Peyer's patch (tissue), 4 donors: ENCODE data around the gene EXOC4. TPM values are rescaled to one million over a fixed set of nuclear protein-coding genes. Genes with fewer than 3 reads are reported as not detected.

Experiments used
- DNase-seq, 3 donors: peaks; one replicate each; pipeline ENCODE4 v3.0.0-alpha.2; 2017 to 2019
- H3K27ac ChIP-seq, 4 donors: fragments of 200-600 bp; sonication (generic); one replicate each; pipeline ENCODE4 v1.5.1; 2016 to 2019
- H3K27me3 ChIP-seq, 2 donors: fragments of 200-600 bp; sonication (generic); one replicate each; pipeline ENCODE4 v1.5.1; 2019
- H3K36me3 ChIP-seq, 3 donors: fragments of 200-600 bp; sonication (generic); one replicate each; pipeline ENCODE4 v1.5.1; 2016 to 2019
- H3K4me1 ChIP-seq, 4 donors: fragments of 200-600 bp; sonication (generic); one replicate each; pipeline ENCODE4 v1.5.1; 2016 to 2019
- H3K4me3 ChIP-seq, 4 donors: fragments of 200-600 bp; sonication (generic); 1 replicate in 3 of 4; 2 replicates in 1 of 4; pipeline ENCODE4 v1.5.1; 2016 to 2019; ENCODE audit warnings: mild to moderate bottlenecking in 1 of 4
- H3K9me3 ChIP-seq, 4 donors: fragments of 200-600 bp; sonication (generic); one replicate each; pipeline ENCODE4 v1.5.1; 2016 to 2019; ENCODE audit warnings: mild to moderate bottlenecking in 1 of 4
- CTCF ChIP-seq, 6 experiments: fragments of 450-650 bp in 4 of 6; fragments of 200-600 bp in 2 of 6; sonication (generic) in 1 of 6; IDR thresholded peaks; one replicate each; pipeline ENCODE4 v1.5.1; 2017 to 2019; ENCODE audit warnings: antibody characterized with exemption in 6 of 6, mild to moderate bottlenecking in 3 of 6, moderate library complexity in 1 of 6
- POLR2A ChIP-seq, 2 donors: fragments of 450-650 bp; IDR thresholded peaks; one replicate each; pipeline ENCODE4 v1.5.1; 2017; ENCODE audit warnings: antibody characterized with exemption in 2 of 2, mild to moderate bottlenecking in 2 of 2, moderate library complexity in 2 of 2
- total RNA-seq, 4 donors: library from RNA; depleted of rRNA; stranded (reverse); fragments of >200 nt; gene quantifications; one replicate each; pipeline ENCODE4 v1.1.0, GENCODE V29; 2016

Gene EXOC4
- total RNA-seq, 4 donors from 2014 or later, result 128 to 502 (median 141) TPM

- TF ChIP-seq CTCF (IDR thresholded peaks at IDR 0.05), result no peak
- TF ChIP-seq POLR2A (IDR thresholded peaks at IDR 0.05), result no peak
- H3K27me3 ChIP-seq, result no peaks in the 10 kb centered on the region
- peaks cover 0 to 16% (median 0%) of the 10 kb centered on the region in 3 donors for H3K36me3 ChIP-seq
- H3K9me3 ChIP-seq, result no peaks in the 10 kb centered on the region
- H3K4me1 ChIP-seq, result no peaks in the 10 kb centered on the region
- no peak overlapping the region for H3K27ac ChIP-seq
- H3K4me3 ChIP-seq, result no peak overlapping the region
- no peak for DNase-seq
These were observed 683.2 kb downstream of the EXOC4 start for GRCh38 chr7:133936074-133936473.

GRCh38 chr7:133937786-133938185, 684.9 kb downstream of the EXOC4 start:
- H3K27me3 ChIP-seq, result no peaks in the 10 kb centered on the region
- H3K4me3 ChIP-seq, result no peak overlapping the region
- H3K9me3 ChIP-seq, result no peaks in the 10 kb centered on the region
- H3K36me3 ChIP-seq, result peaks cover 0 to 16% (median 0%) of the 10 kb centered on the region in 3 donors
- TF ChIP-seq POLR2A (IDR thresholded peaks at IDR 0.05), result no peak
- TF ChIP-seq CTCF (IDR thresholded peaks at IDR 0.05), result no peak
- no peak overlapping the region for H3K27ac ChIP-seq
- no peaks in the 10 kb centered on the region for H3K4me1 ChIP-seq
- no peak for DNase-seq

- no peaks in the 10 kb centered on the region for H3K9me3 ChIP-seq
- no peak for DNase-seq
- TF ChIP-seq CTCF (IDR thresholded peaks at IDR 0.05) (no peak), POLR2A (IDR thresholded peaks at IDR 0.05) (no peak)
- H3K4me3 ChIP-seq, result no peak overlapping the region
- H3K27me3 ChIP-seq, result no peaks in the 10 kb centered on the region
- H3K36me3 ChIP-seq, result peaks cover 0 to 16% (median 0%) of the 10 kb centered on the region in 3 donors
- no peaks in the 10 kb centered on the region for H3K4me1 ChIP-seq
- no peak overlapping the region for H3K27ac ChIP-seq
These were observed 687.5 kb downstream of the EXOC4 start for GRCh38 chr7:133940368-133940767.

- H3K9me3 ChIP-seq, result no peaks in the 10 kb centered on the region
- peaks cover 0 to 16% (median 0%) of the 10 kb centered on the region in 3 donors for H3K36me3 ChIP-seq
- TF ChIP-seq CTCF (IDR thresholded peaks at IDR 0.05), result no peak
- no peaks in the 10 kb centered on the region for H3K27me3 ChIP-seq
- no peak overlapping the region for H3K27ac ChIP-seq
- no peak for DNase-seq
- H3K4me1 ChIP-seq, result no peaks in the 10 kb centered on the region
- no peak overlapping the region for H3K4me3 ChIP-seq
These were observed 688.6 kb downstream of the EXOC4 start for GRCh38 chr7:133941496-133941895.

GRCh38 chr7:133945497-133945896, 692.6 kb downstream of the EXOC4 start:
- H3K27me3 ChIP-seq, result no peaks in the 10 kb centered on the region
- no peaks in the 10 kb centered on the region for H3K9me3 ChIP-seq
- H3K4me3 ChIP-seq, result no peak overlapping the region
- no peaks in the 10 kb centered on the region for H3K36me3 ChIP-seq
- DNase-seq, result no peak
- no peak overlapping the region for H3K27ac ChIP-seq
- no peaks in the 10 kb centered on the region for H3K4me1 ChIP-seq
- TF ChIP-seq CTCF (IDR thresholded peaks at IDR 0.05) (no peak), POLR2A (IDR thresholded peaks at IDR 0.05) (no peak)
